ENCODE results near the gene NUP153.
"Not testable (repeated sequence)": the region's sequence is repeated elsewhere in the genome, so short reads cannot be mapped to it uniquely, and the experiment has no call there.

Gene NUP153

GRCh38 chr6:17706580-17707370 lies at the start of gene NUP153:
TSS of gene NUP153 (minus strand) at chr6:17706925. CDS start at chr6:17706387, 538 bp downstream.
- Histone ChIP-seq H3K4me3 (ENCODE audit: low read depth, low read length) (peak within 1 kb of the TSS; percentile 94), H3K27ac (ENCODE audit: low read depth, low read length) (peak within 1 kb of the TSS; percentile 100), H3K4me1 (ENCODE audit: control insufficient read depth, insufficient read depth, low read length) (peaks cover 17% of the 10 kb centered on the region; the same call in 1 of the 2 replicates), H3K36me3 (ENCODE audit: control insufficient read depth, insufficient read depth, low read length) (no peaks in the 10 kb centered on the region), H3K27me3 (ENCODE audit: control insufficient read depth, insufficient read depth, low read length) (no peaks in the 10 kb centered on the region), H3K9me3 (ENCODE audit: control insufficient read depth, insufficient read depth, low read length) (no peaks in the 10 kb centered on the region), H3K9ac (ENCODE audit: low read depth, low read length) (peak within 1 kb of the TSS; percentile 92)

GRCh38 chr6:17754254-17754653 lies 47.5 kb upstream of the NUP153 start:
- H3K9me3 ChIP-seq (ENCODE audit: control insufficient read depth, insufficient read depth, low read length): no peaks in the 10 kb centered on the region
- no peak overlapping the region for H3K4me3 ChIP-seq (ENCODE audit: low read depth, low read length)

GRCh38 chr6:17745324-17745723 lies 38.6 kb upstream of the NUP153 start:
- not testable (repeated sequence) for H3K27me3 ChIP-seq (ENCODE audit: control insufficient read depth, insufficient read depth, low read length); H3K9me3 ChIP-seq (ENCODE audit: control insufficient read depth, insufficient read depth, low read length); H3K4me1 ChIP-seq (ENCODE audit: control insufficient read depth, insufficient read depth, low read length); H3K9ac ChIP-seq (ENCODE audit: low read depth, low read length); H3K36me3 ChIP-seq (ENCODE audit: control insufficient read depth, insufficient read depth, low read length); H3K4me3 ChIP-seq (ENCODE audit: low read depth, low read length); H3K27ac ChIP-seq (ENCODE audit: low read depth, low read length)

More at GRCh38 chr6:17754254-17754653, 47.5 kb upstream of the NUP153 start:
- Histone ChIP-seq H3K27ac (ENCODE audit: low read depth, low read length) (no peak overlapping the region), H3K27me3 (ENCODE audit: control insufficient read depth, insufficient read depth, low read length) (no peaks in the 10 kb centered on the region), H3K9ac (ENCODE audit: low read depth, low read length) (no peak overlapping the region), H3K4me1 (ENCODE audit: control insufficient read depth, insufficient read depth, low read length) (no peaks in the 10 kb centered on the region), H3K36me3 (ENCODE audit: control insufficient read depth, insufficient read depth, low read length) (peaks cover 3% of the 10 kb centered on the region; the same call in 1 of the 2 replicates)

GRCh38 chr6:17744757-17745308 lies 38.1 kb upstream of the NUP153 start:
- not testable (repeated sequence) for H3K27me3 ChIP-seq (ENCODE audit: control insufficient read depth, insufficient read depth, low read length); H3K9me3 ChIP-seq (ENCODE audit: control insufficient read depth, insufficient read depth, low read length); H3K27ac ChIP-seq (ENCODE audit: low read depth, low read length); H3K4me3 ChIP-seq (ENCODE audit: low read depth, low read length); H3K4me1 ChIP-seq (ENCODE audit: control insufficient read depth, insufficient read depth, low read length); H3K36me3 ChIP-seq (ENCODE audit: control insufficient read depth, insufficient read depth, low read length); H3K9ac ChIP-seq (ENCODE audit: low read depth, low read length)

- no peaks in the 10 kb centered on the region for H3K36me3 ChIP-seq (ENCODE audit: control insufficient read depth, insufficient read depth, low read length)
- no peak overlapping the region for H3K9ac ChIP-seq (ENCODE audit: low read depth, low read length)
- no peaks in the 10 kb centered on the region for H3K27me3 ChIP-seq (ENCODE audit: control insufficient read depth, insufficient read depth, low read length)
- no peaks in the 10 kb centered on the region for H3K4me1 ChIP-seq (ENCODE audit: control insufficient read depth, insufficient read depth, low read length)
- no peaks in the 10 kb centered on the region for H3K9me3 ChIP-seq (ENCODE audit: control insufficient read depth, insufficient read depth, low read length)
- H3K27ac ChIP-seq (ENCODE audit: low read depth, low read length): no peak overlapping the region
- no peak overlapping the region for H3K4me3 ChIP-seq (ENCODE audit: low read depth, low read length)
Measured at GRCh38 chr6:17744019-17744756, 37.5 kb upstream of the NUP153 start.

GRCh38 chr6:17741507-17741906 lies 34.8 kb upstream of the NUP153 start:
- Histone ChIP-seq H3K36me3 (ENCODE audit: control insufficient read depth, insufficient read depth, low read length) (no peaks in the 10 kb centered on the region), H3K9me3 (ENCODE audit: control insufficient read depth, insufficient read depth, low read length) (peaks cover 8% of the 10 kb centered on the region; the same call in 1 of the 2 replicates), H3K4me3 (ENCODE audit: low read depth, low read length) (no peak overlapping the region), H3K4me1 (ENCODE audit: control insufficient read depth, insufficient read depth, low read length) (no peaks in the 10 kb centered on the region), H3K27ac (ENCODE audit: low read depth, low read length) (no peak overlapping the region), H3K9ac (ENCODE audit: low read depth, low read length) (no peak overlapping the region), H3K27me3 (ENCODE audit: control insufficient read depth, insufficient read depth, low read length) (no peaks in the 10 kb centered on the region)

DNA sequence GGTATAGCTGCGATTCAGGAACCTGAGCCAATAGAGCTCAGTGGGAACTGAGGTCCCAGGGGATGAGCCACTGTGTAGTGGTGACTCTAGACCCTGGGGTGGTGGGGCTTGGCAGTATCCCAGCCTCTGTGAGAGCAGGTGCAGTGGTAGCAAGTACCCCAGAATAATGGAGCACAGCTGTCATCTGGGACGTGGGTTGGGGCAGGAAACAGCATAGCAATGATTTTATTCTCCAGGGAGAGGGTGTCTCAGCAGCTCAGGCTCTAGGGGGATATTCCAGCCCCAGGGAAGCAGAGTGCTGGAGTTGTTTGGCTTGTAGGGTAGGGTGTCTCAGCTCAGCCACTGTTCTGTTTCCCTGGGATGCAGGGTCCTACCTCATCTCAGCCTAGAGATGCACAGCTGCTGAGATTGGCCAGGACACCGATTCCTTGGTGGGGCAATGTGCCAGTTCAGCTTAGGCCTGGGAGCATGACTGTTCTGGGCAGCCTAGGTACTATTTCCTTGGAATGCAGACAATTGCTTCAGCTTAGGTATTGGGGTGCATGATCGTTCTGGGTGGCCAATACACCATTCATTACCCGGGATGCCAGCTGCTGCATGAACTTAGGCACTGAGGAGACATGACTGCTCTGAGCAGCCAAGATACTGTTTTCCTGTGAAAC lies 34.0 kb upstream of the NUP153 start:
- H3K36me3 ChIP-seq (ENCODE audit: control insufficient read depth, insufficient read depth, low read length): no peaks in the 10 kb centered on the region

DNA sequence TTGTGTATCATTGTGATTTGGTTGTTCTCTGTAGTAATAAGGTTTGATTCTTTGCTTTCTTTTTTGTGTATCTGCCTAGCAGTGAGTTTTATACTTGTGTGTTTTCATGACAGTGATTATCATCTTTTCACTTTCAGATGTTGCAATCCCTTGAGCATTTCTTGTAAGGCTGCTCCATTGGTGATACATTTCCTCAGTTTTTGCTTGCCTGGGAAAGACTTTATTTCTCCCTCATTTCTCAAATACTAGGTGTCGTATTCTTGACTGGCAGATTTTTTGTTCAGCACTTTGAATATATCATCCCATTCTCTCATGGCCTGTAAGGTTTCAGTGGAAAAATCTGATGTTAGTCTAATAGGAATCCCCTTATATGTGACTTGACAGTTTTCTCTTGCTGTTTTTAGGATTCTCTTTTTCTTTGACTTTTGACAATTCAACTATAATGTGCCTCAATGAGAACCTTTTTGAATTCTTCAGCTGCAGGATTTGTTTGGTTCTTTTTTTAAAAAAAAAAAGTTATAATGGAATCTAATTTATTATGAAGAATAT lies 31.1 kb upstream of the NUP153 start:
- Histone ChIP-seq H3K27me3 (ENCODE audit: control insufficient read depth, insufficient read depth, low read length) (no peaks in the 10 kb centered on the region), H3K9me3 (ENCODE audit: control insufficient read depth, insufficient read depth, low read length) (peaks cover 11% of the 10 kb centered on the region; the same call in 1 of the 2 replicates), H3K4me1 (ENCODE audit: control insufficient read depth, insufficient read depth, low read length) (no peaks in the 10 kb centered on the region), H3K9ac (ENCODE audit: low read depth, low read length) (no peak overlapping the region), H3K36me3 (ENCODE audit: control insufficient read depth, insufficient read depth, low read length) (no peaks in the 10 kb centered on the region), H3K27ac (ENCODE audit: low read depth, low read length) (no peak overlapping the region), H3K4me3 (ENCODE audit: low read depth, low read length) (no peak overlapping the region)

More for the DNA sequence above, 34.0 kb upstream of the NUP153 start:
- peaks cover 11% of the 10 kb centered on the region; the same call in 1 of the 2 replicates for H3K9me3 ChIP-seq (ENCODE audit: control insufficient read depth, insufficient read depth, low read length)
- H3K4me3 ChIP-seq (ENCODE audit: low read depth, low read length): no peak overlapping the region
- no peaks in the 10 kb centered on the region for H3K4me1 ChIP-seq (ENCODE audit: control insufficient read depth, insufficient read depth, low read length)
- no peak overlapping the region for H3K9ac ChIP-seq (ENCODE audit: low read depth, low read length)
- H3K27me3 ChIP-seq (ENCODE audit: control insufficient read depth, insufficient read depth, low read length): no peaks in the 10 kb centered on the region
- H3K27ac ChIP-seq (ENCODE audit: low read depth, low read length): no peak overlapping the region

GRCh38 chr6:17735311-17735710 lies 28.6 kb upstream of the NUP153 start:
- H3K9ac ChIP-seq (ENCODE audit: low read depth, low read length); H3K4me1 ChIP-seq (ENCODE audit: control insufficient read depth, insufficient read depth, low read length); H3K27ac ChIP-seq (ENCODE audit: low read depth, low read length); H3K27me3 ChIP-seq (ENCODE audit: control insufficient read depth, insufficient read depth, low read length); H3K4me3 ChIP-seq (ENCODE audit: low read depth, low read length); H3K36me3 ChIP-seq (ENCODE audit: control insufficient read depth, insufficient read depth, low read length): not testable (repeated sequence)
- peaks cover 11% of the 10 kb centered on the region; the same call in 1 of the 2 replicates for H3K9me3 ChIP-seq (ENCODE audit: control insufficient read depth, insufficient read depth, low read length)

- Histone ChIP-seq H3K9ac (ENCODE audit: low read depth, low read length) (no peak overlapping the region), H3K9me3 (ENCODE audit: control insufficient read depth, insufficient read depth, low read length) (no peaks in the 10 kb centered on the region), H3K27ac (ENCODE audit: low read depth, low read length) (no peak overlapping the region), H3K27me3 (ENCODE audit: control insufficient read depth, insufficient read depth, low read length) (no peaks in the 10 kb centered on the region), H3K4me3 (ENCODE audit: low read depth, low read length) (no peak overlapping the region), H3K4me1 (ENCODE audit: control insufficient read depth, insufficient read depth, low read length) (peaks cover 2% of the 10 kb centered on the region), H3K36me3 (ENCODE audit: control insufficient read depth, insufficient read depth, low read length) (no peaks in the 10 kb centered on the region)
Measured at GRCh38 chr6:17730078-17730704, 23.5 kb upstream of the NUP153 start.

Data from HUES48 (cell line).